HL-60 (cell line): Measurements from ENCODE around the gene JAK3.
A peak's percentile ranks its signal among the peaks of the same experiment; 100 is the strongest.

Source experiments
- DNase-seq, 2 experiments: peaks; one replicate each; pipeline ENCODE4 v3.0.0-alpha.2; 2010 to 2020; ENCODE audit warnings: low read depth in 1 of 2, low spot score in 1 of 2
- H3K27ac ChIP-seq: fragments of 250-450 bp; sonication (Bioruptor Pico); replicated peaks from 2 replicates; pipeline ENCODE4 v1.5.1; 2020; ENCODE audit warnings: mild to moderate bottlenecking, moderate library complexity
- H3K27me3 ChIP-seq: fragments of 250-450 bp; sonication (Bioruptor Pico); 2 replicates; pipeline ENCODE4 v1.5.1; 2021; ENCODE audit warnings: mild to moderate bottlenecking, moderate library complexity; ENCODE audit not compliant: insufficient read depth, poor library complexity, severe bottlenecking
- H3K4me3 ChIP-seq: replicated peaks from 2 replicates; pipeline ENCODE4 v1.5.1; 2011; ENCODE audit warnings: mild to moderate bottlenecking, control low read depth, low read length; ENCODE audit not compliant: insufficient read depth
- GABPA ChIP-seq: IDR thresholded peaks from 2 replicates; pipeline ENCODE4 v1.6.1; 2012; ENCODE audit warnings: low read depth
- POLR2AphosphoS5 ChIP-seq: IDR thresholded peaks from 2 replicates; pipeline ENCODE4 v1.6.1; 2012; ENCODE audit warnings: low read depth
- SPI1 ChIP-seq: IDR thresholded peaks from 2 replicates; pipeline ENCODE4 v1.6.1; 2012; ENCODE audit warnings: low read depth, mild to moderate bottlenecking, borderline replicate concordance
- TF ChIP-seq, protein P1 (sequence below): IDR thresholded peaks from one replicate; pipeline ENCODE4 v1.5.1; 2011; ENCODE audit warnings: low read length, control low read depth, inconsistent platforms; ENCODE audit not compliant: insufficient read depth
- TF ChIP-seq, protein P2 (sequence below): IDR thresholded peaks from 2 replicates; pipeline ENCODE4 v1.6.1; 2012; ENCODE audit warnings: low read depth; ENCODE audit not compliant: insufficient replicate concordance

JAK3 gene

DNA sequence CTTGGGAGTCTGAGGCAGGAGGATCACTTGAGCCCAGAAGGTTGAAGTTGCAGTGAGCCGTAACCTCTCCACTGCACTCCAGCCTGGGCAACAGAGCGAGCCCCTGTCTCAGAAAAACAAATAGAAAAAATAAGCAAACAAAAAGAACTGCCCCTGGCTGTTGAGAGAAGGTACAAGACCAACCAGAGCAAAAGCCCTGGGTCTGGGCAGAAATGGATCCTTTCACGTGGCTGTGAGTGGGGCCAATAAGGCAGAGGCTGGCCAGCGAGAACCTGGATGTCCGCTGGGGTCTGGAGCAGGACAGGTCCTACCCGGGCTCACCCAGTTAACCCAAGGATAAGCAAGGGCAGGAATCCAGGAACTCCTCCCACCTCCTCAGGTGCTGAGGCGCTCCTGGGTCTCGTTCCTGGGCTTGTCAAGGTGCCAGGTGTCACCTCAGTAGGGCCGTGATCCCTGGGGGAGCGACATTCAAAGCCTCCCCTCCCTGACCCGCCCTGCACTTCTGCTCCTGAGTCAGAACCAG is 19.2 kb upstream of the JAK3 start:
- DNase-seq = no peak
- peaks cover 5% of the 10 kb centered on the region for H3K27me3 ChIP-seq
- no peak overlapping the region for H3K4me3 ChIP-seq
- no peak overlapping the region for H3K27ac ChIP-seq
- TF ChIP-seq GABPA = no peak
- TF ChIP-seq SPI1 = no peak
- TF ChIP-seq, protein P1, sequence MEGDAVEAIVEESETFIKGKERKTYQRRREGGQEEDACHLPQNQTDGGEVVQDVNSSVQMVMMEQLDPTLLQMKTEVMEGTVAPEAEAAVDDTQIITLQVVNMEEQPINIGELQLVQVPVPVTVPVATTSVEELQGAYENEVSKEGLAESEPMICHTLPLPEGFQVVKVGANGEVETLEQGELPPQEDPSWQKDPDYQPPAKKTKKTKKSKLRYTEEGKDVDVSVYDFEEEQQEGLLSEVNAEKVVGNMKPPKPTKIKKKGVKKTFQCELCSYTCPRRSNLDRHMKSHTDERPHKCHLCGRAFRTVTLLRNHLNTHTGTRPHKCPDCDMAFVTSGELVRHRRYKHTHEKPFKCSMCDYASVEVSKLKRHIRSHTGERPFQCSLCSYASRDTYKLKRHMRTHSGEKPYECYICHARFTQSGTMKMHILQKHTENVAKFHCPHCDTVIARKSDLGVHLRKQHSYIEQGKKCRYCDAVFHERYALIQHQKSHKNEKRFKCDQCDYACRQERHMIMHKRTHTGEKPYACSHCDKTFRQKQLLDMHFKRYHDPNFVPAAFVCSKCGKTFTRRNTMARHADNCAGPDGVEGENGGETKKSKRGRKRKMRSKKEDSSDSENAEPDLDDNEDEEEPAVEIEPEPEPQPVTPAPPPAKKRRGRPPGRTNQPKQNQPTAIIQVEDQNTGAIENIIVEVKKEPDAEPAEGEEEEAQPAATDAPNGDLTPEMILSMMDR = no peak
- TF ChIP-seq, protein P2, sequence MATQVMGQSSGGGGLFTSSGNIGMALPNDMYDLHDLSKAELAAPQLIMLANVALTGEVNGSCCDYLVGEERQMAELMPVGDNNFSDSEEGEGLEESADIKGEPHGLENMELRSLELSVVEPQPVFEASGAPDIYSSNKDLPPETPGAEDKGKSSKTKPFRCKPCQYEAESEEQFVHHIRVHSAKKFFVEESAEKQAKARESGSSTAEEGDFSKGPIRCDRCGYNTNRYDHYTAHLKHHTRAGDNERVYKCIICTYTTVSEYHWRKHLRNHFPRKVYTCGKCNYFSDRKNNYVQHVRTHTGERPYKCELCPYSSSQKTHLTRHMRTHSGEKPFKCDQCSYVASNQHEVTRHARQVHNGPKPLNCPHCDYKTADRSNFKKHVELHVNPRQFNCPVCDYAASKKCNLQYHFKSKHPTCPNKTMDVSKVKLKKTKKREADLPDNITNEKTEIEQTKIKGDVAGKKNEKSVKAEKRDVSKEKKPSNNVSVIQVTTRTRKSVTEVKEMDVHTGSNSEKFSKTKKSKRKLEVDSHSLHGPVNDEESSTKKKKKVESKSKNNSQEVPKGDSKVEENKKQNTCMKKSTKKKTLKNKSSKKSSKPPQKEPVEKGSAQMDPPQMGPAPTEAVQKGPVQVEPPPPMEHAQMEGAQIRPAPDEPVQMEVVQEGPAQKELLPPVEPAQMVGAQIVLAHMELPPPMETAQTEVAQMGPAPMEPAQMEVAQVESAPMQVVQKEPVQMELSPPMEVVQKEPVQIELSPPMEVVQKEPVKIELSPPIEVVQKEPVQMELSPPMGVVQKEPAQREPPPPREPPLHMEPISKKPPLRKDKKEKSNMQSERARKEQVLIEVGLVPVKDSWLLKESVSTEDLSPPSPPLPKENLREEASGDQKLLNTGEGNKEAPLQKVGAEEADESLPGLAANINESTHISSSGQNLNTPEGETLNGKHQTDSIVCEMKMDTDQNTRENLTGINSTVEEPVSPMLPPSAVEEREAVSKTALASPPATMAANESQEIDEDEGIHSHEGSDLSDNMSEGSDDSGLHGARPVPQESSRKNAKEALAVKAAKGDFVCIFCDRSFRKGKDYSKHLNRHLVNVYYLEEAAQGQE = no peak
- no peak for TF ChIP-seq POLR2AphosphoS5

DNA sequence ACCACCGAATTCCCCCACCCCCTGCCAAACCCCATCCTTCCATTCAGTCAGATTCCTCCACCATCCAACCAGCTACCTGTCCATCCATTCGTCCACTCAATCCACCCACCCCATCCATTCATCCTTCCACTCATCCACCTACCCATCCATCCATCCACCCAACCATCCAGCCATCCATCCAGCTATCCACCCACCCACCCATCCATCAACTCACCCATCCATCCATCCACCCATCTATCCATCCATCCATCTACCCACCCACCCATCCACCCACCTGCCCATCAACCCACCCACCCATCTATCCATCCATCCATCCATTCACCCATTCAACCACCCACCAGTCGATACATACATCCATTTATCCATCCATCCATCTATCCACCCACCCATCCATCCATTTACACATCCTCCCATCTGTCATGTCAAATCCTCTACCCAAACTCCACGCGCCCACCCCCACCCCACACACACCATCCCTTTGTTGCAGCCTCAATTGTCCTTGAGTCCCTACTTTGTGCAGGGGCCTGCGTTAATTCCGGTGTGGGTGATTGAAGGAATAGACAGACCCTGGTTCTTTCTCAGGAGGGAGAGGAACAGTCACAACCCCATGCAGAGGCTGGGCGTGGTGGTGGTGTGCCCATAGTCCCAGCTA is 18.7 kb upstream of the JAK3 start:
- no peak overlapping the region for H3K27ac ChIP-seq
- no peak for TF ChIP-seq GABPA
- TF ChIP-seq POLR2AphosphoS5 = no peak
- no peak for TF ChIP-seq SPI1
- TF ChIP-seq, protein P1 = no peak
- TF ChIP-seq, protein P2 = no peak
- H3K4me3 ChIP-seq = no peak overlapping the region
- peaks cover 3% of the 10 kb centered on the region for H3K27me3 ChIP-seq
- DNase-seq = no peak

DNA sequence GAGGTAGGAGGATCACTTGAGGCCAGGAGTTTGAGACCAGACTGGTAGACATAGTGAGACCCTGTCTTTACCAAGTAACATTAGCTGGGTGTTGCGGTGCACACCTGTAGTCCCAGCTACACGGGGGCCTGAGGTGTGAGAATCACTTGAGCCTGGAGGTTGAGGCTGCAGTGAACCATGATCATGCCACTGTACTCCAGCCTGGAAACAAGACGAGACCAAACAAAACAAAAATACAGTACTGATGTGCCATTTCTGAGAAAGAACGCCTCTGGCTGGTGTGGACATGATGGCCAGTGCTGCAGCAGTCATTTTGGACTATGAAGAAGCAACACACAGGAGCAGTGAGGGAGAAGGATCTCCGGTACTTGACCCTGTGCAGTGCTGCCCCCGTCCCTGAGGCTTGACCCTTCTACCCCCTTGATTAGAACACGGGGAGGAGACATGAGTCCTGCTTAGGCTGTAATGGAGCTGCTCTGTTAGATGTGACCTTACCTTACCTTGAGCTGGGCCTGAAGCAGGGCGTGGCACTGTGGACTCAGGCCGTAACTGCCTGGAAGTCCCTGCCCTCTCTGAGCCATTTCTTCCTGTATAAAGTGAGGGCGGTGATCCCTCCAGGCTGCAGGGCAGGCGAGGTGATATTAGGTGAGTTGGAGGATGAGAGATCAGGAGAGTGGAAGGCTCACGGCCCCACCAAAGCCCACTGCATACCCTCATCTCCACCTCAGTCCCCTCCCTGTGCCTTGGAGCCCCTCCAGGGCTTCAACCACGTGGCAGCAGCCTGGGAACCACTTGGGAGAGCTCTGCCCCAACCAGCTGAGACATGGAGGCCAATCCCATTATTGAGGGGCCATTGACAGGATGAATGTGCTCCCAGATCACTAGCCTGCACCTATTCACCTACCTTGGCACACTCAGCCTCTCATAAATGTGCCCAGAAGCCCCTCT is 17.9 kb upstream of the JAK3 start:
- no peak for DNase-seq
- no peak overlapping the region for H3K4me3 ChIP-seq
- no peaks in the 10 kb centered on the region for H3K27me3 ChIP-seq
- H3K27ac ChIP-seq = no peak overlapping the region
- TF ChIP-seq, protein P2 = no peak
- TF ChIP-seq POLR2AphosphoS5 (peak; percentile 88), GABPA (no peak)
